HG03354 (cell line): Measurements from ENCODE around the gene EXOC6B.

Source experiments
- ATAC-seq: cut with Tn5 transposase; IDR thresholded peaks from one replicate; pipeline ENCODE4 v1.9.1; 2021; ENCODE audit warnings: mild to moderate bottlenecking; ENCODE audit not compliant: unreplicated experiment, poor library complexity, severe bottlenecking

The EXOC6B gene

DNA sequence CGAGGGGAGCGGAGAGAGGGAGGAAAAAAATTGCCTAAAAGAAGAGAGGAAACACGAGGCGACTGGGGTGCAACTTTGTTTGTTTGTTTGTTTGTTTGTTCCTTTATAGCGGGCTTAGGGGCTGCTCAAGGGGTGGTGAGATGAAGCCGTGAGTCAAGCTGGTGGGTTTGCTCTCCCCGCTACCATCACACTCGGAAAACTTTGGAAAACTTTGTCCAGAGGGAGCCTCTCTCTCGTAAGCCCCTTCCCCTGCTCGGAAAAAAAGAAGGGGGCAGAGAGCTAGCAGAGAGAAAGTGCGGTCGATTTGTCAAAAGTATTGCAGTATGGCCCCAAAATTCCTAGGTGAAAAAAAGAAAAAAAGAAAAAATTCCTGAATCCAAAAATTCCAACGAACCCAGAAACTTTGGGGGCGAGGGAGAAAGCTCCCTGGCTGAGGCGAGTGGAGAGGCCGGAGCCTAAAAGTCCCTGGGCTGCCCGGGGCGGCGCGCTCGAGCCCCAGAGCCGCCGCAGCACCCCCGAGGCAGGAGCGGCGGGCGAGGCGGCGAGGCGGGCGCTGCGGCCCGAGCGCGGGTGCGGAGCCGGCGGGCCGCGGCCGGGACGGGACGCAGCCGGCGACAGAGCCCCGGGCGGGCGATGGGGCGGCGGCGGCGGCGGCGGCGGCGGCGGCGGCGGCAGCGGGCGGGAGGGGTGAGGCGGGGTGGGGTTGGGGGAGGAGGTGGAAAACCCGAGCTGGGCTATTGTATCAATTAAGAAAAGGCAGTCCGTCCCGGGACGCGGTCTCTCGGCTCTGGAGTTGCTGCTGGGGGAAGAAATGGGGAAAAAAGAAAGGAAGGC, 677.6 kb downstream of the EXOC6B start:
- no peak for ATAC-seq

DNA sequence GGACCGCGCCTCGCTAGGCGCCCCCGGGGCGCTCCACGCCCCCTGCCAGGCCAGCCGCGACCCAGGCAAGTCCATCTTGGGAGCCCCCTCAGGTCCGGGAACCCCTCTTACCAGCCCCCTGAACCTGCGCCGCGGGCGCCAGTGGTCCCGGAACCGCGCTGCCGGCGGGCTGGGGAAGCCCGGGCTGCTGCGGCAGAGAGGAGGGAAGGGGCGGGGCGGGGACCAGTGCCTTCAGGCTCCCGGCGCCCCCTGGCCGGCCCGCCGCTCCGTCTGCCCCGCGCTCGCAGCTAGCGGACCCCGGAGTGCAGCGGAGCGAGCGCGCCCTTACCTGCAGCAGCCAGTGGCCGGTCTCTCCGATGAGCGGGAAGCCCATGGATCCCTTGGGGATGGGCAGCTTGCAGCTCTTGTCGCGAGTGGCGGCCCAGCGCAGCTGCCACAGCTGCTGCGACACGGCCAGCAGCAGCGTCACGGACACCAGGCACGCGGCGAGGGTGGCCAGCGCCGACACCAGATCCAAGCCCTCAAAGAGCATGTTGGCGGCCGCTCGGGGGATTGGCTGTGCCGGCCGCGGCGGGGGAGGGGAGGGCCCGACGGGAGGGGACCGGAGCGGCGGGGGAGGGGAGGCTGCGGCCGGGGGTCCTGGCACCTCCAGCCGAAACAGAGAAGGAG, 678.4 kb downstream of the EXOC6B start, which contains the start of gene CYP26B1:
TSS of gene CYP26B1 (minus strand) at position 560 of the 669 bp plus-strand sequence. CDS start at position 532, 28 bp downstream.
- no peak for ATAC-seq

DNA sequence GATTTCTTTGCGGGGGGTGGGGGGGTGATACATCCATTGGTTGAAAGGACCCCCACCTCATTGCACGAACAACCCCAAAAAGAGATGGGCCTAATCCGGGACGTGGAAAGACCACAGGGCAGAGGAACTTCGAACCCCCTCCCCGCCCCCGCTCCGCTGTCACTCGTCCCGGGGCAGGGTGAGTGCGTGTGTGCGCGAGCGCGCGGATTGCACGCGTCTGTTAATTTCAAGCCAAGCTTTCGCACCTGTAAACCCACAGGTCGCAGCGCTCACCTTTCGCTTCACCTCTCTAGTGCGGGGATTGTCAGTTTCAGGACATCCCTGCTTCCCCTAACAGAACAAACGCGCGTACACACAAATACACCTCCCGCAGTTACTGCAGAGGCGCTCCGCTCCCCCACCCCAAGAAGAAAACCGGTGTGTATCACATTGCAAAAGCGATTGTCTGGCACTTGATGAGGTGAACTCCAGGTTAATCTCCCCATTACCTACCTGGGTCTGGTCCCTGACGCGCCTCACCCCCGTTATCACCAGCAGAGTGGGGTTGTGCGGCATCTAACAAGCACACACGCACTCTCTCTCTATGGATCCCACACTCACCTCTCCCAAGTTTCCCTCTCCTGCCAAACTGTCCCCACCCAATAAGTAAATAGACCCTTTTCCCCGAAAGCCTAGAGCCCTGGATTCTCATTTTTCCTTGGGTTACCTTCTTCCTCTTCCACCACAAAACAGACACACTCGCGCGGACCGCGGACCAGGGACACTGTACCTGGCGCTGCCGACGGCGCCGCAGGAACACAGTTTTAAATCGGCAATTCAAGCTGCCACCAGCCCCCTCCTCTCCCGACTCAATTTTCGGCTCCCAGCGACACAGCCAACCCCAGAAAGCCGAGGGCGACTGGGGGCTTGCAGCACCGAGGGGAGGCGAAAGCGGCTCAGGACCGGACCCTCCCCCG, 679.2 kb downstream of the EXOC6B start:
- no peak for ATAC-seq

DNA sequence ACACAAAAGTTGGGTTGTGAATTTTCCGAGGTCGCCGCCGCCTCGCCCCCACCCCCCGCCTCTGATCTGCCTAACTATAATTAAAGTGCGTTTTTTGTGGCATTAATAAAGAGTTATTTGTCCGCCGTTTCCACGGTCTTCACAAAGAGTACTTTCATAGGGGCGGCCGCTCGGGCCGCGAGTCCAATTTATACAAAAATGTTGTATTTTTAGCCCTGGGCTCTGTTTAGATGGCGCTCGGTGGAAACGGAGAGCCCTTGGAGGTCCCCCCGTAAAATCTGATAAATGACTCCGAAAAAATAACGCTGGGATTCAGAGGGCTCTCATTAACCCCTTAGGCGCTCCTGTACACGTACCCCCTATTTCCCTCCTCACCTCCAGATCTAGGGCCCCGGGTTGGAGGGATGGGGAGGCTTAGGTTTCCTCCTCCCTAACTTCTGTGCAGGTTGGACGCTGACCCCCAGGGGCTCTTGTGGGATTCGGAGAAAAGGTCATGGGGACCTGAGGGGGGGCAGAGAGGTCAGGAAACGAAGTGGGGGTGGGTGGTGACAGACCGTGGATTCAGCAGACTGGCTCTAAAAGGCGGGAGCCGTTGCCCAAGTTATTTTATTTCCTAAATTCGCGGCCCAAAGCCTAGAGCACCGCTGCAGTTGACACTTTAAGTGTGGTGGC, 680.0 kb downstream of the EXOC6B start:
- ATAC-seq = no peak

DNA sequence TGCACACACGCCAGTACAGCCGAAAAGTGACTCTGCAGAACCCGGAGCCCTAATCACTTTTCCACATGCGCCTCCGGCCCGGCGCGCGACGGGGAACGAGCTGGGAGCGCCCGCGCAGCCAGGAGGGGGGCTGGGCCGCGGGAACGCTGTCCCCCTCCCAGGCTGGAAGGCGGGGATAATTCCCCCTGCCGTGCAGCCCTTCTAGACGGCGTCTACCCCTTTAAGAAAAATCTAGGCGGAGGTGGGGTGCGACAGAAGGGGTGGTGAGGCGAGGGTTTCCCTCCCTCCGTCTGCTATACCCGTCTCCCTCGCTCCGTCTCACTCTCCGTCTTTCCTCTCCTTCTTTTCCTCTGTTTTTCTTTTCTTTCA, 680.6 kb downstream of the EXOC6B start:
- no peak for ATAC-seq

GRCh38 chr2:72144632-72145288, 681.1 kb downstream of the EXOC6B start:
- ATAC-seq = no peak

DNA sequence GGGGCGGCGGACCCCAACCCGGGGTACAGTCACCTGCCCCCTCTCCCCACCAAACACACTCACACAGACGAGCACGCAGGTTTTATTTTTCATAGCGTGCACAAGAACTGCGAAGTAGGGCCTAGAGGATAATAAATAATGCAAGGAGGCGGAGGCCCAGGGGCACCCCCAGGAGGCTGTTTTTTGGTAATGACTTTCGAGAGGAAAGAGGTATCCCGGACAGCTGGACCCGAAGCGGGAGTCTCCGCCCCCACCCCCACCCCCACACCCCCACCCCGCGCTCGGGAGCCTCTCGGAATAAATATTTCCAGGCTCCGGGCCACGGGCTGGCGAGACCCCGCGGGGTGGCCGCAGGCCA, 681.6 kb downstream of the EXOC6B start:
- no peak for ATAC-seq

- ATAC-seq = no peak
Observed at GRCh38 chr2:72143441-72144273, 682.2 kb downstream of the EXOC6B start.

GRCh38 chr2:72142570-72143440, 683.0 kb downstream of the EXOC6B start:
- ATAC-seq = no peak

DNA sequence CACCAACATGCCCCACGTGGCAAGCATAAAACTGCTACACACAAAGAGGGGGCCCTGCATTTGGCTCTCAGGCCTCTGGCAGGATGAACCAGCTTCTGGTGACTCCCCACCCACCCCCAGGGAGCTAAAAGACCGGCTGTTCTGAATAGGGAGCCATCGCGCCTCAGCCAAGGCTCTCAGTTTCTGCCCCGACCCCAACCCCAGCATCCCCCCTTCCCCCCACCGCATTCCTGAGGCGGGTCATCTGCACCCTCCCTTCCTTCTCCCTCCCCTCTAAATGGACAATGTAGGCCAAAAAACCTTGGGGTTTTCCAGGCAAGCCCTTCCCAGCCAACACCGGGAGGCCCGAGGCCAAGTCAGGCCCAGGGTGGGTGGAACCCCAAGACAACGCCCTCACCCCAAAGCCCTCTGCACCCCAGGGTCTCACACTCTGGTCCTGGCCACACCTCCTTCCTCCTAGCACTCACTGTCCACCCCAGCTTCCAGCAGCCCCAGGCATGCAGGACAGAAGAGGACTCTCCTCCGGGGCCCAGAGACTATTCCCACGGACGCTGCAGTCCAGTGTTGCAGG, 683.9 kb downstream of the EXOC6B start:
- no peak for ATAC-seq

- ATAC-seq = no peak
Observed at GRCh38 chr2:72141032-72141645, 684.7 kb downstream of the EXOC6B start.

DNA sequence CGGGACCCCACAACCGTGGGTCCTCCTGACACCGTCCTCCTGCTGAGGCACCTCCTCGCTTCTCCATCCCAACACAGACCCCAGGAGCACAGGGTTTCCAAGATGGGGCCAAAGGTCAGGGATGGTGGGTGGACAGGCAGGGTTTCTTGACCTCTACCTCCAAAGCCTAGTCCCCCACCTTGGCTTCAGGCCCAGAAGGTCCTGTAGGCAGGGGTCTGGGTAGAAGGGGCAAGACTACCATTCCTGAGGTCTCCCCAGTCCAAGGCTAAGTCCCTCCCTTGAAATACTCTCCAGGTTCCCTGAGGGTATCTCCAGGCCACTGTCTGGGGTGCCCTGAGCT, 685.2 kb downstream of the EXOC6B start:
- no peak for ATAC-seq

DNA sequence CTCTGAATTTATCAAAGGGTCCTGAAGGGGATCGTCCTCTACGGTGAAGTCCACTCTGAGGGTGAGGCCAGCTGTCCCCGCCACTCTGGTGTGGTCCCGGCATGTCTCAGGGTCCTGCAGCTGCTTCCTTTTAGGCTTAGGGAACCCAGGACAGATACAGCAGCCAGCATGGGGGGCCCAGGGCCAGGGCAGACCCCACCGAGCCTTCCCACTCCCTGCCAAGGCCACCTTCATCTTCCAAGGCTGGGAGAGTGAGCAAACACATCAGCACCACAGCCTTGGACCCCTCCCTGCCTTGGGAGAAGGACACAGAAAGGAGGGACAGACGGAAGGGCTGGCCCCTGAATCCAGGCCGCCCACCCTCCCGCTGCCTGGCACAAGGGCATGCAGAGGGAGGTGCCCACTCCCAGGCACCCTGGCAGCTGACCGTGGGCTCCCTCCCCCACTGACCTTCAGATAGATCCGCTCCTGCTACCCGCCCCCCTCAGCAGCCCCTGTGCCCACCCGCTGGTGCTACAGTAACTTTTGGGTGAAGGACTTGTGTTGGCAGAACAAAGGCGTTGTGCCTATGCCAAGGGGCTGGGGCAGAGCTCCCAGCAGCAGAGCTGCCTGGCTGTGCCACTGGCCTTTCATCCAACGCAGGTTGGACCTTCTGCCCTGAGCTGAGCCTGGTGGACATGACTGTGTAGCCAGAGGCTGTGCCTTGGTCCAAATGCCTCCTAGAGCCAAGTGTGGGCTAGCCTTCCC, 685.8 kb downstream of the EXOC6B start:
- no peak for ATAC-seq

GRCh38 chr2:72139471-72139873, 686.4 kb downstream of the EXOC6B start:
- ATAC-seq = no peak

GRCh38 chr2:72138921-72139381, 686.9 kb downstream of the EXOC6B start:
- ATAC-seq = no peak
